Measurements from ENCODE around the gene ENTPD3.

The ENTPD3 gene

GRCh38 chr3:40407007-40407406 is 20.0 kb downstream of the ENTPD3 start:
- no peaks in the 10 kb centered on the region for H3K9me3 ChIP-seq (ENCODE audit: severe bottlenecking)
- no peak for TF ChIP-seq CTCF (IDR thresholded peaks at IDR 0.05; ENCODE audit: low read depth, low read length)

DNA sequence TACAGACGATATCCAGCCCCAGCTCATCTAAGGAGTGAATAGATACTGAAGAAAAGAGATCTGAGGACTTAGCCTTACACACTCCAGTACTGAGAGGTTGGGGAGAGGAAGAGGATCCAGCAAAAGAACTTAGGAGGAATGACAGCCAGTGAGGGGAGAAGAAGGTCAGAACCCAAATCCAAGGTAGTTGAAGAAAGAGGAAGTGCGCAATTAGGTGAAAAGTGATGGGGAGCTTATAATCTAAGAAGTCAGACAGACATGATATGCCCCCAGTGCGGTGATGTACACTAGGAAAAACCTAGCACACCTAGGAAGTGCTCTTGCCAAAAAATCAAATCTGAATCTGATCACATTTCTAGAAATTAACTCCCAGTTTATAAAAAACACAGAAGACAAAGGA is 20.6 kb downstream of the ENTPD3 start:
- Histone ChIP-seq H3K27ac (no peak overlapping the region), H3K4me3 (ENCODE audit: low read depth, low read length) (no peak overlapping the region), H3K27me3 (ENCODE audit: insufficient read depth, low read depth, severe bottlenecking) (no peaks in the 10 kb centered on the region), H3K9me3 (ENCODE audit: severe bottlenecking) (no peaks in the 10 kb centered on the region), H3K36me3 (no peaks in the 10 kb centered on the region)
- DNase-seq: no peak
- TF ChIP-seq CTCF (IDR thresholded peaks at IDR 0.05; ENCODE audit: low read depth, low read length): no peak

More at GRCh38 chr3:40407007-40407406, 20.0 kb downstream of the ENTPD3 start:
- Histone ChIP-seq H3K4me3 (ENCODE audit: low read depth, low read length) (no peak overlapping the region), H3K27me3 (ENCODE audit: insufficient read depth, low read depth, severe bottlenecking) (no peaks in the 10 kb centered on the region), H3K36me3 (no peaks in the 10 kb centered on the region), H3K27ac (no peak overlapping the region)
- DNase-seq: no peak

- Histone ChIP-seq H3K4me3 (ENCODE audit: low read depth, low read length) (no peak overlapping the region), H3K27me3 (ENCODE audit: insufficient read depth, low read depth, severe bottlenecking) (no peaks in the 10 kb centered on the region), H3K36me3 (no peaks in the 10 kb centered on the region), H3K9me3 (ENCODE audit: severe bottlenecking) (no peaks in the 10 kb centered on the region), H3K27ac (no peak overlapping the region)
- TF ChIP-seq CTCF (IDR thresholded peaks at IDR 0.05; ENCODE audit: low read depth, low read length): no peak
- no peak for DNase-seq
These were observed 27.3 kb downstream of the ENTPD3 start for GRCh38 chr3:40414270-40414669.

DNA sequence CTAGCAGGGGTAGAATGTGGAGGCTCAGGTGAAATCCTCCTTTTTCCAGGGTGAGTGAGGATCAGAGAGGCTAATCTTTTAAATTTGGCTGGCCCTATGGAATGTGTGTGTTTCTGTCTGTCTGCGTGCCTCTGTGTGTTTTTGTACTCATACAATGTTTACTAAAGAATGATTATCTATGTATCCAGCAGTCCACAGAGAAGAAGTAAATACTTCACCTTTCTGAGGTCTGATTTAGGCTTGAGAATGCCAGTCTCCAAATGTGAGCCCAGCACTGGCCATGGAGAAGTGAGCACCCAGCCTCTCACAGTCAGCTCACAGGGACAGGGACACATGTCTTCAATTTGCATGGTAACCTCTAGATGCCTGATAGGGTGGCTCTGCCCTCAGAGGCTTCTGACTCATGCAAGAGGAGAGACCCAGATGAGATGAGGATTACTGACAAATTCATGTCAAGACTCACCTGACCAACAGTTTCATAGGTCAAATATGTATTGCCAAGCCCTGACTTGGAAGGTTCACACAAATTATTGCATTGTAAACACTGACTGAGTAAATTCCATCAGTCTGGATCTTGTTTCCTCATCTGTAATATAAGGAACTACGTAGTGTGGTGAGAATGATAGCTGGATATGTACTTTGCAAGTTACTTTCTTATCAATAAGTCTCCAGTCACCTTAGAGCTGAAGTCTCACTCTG is 31.0 kb downstream of the ENTPD3 start:
- no peak overlapping the region for H3K27ac ChIP-seq
- no peaks in the 10 kb centered on the region for H3K36me3 ChIP-seq
- TF ChIP-seq CTCF (IDR thresholded peaks at IDR 0.05; ENCODE audit: low read depth, low read length): no peak
- no peak overlapping the region for H3K4me3 ChIP-seq (ENCODE audit: low read depth, low read length)
- DNase-seq: no peak
- no peaks in the 10 kb centered on the region for H3K27me3 ChIP-seq (ENCODE audit: insufficient read depth, low read depth, severe bottlenecking)
- H3K9me3 ChIP-seq (ENCODE audit: severe bottlenecking): no peaks in the 10 kb centered on the region

GRCh38 chr3:40422861-40423260 is 35.9 kb downstream of the ENTPD3 start:
- Histone ChIP-seq H3K36me3 (no peaks in the 10 kb centered on the region), H3K27me3 (ENCODE audit: insufficient read depth, low read depth, severe bottlenecking) (no peaks in the 10 kb centered on the region), H3K9me3 (ENCODE audit: severe bottlenecking) (no peaks in the 10 kb centered on the region), H3K4me3 (ENCODE audit: low read depth, low read length) (no peak overlapping the region), H3K27ac (no peak overlapping the region)
- DNase-seq: no peak
- TF ChIP-seq CTCF (IDR thresholded peaks at IDR 0.05; ENCODE audit: low read depth, low read length): no peak

Measured in WERI-Rb-1 (cell line).